Measurements from ENCODE around the gene TMPRSS9.

TMPRSS9 gene

GRCh38 chr19:2427429-2428320 lies 67.6 kb downstream of the TMPRSS9 start, which contains the start of gene TIMM13 (continued):
- TF ChIP-seq KLF17 (tag by site-specific recombination; IDR thresholded peaks at IDR 0.05), result peak; percentile 61; the same call in 1 of the 2 replicates
- TF ChIP-seq ZNF10 (tag by site-specific recombination; IDR thresholded peaks at IDR 0.05), result no peak
- no peak for TF ChIP-seq ZNF426 (tag by site-specific recombination; IDR thresholded peaks at IDR 0.05)
- no peak for TF ChIP-seq SALL2 (tag by site-specific recombination; IDR thresholded peaks at IDR 0.05; ENCODE audit: borderline replicate concordance)
- TF ChIP-seq YY1 (tag by site-specific recombination; IDR thresholded peaks at IDR 0.05), result peak; percentile 78; the same call in 1 of the 2 replicates
- TF ChIP-seq PRDM6 (tag by site-specific recombination; IDR thresholded peaks at IDR 0.05), result no peak
- no peak for TF ChIP-seq ZNF16 (tag by site-specific recombination; IDR thresholded peaks at IDR 0.05; ENCODE audit: low read depth)
- no peak for TF ChIP-seq ZNF184 (tag by site-specific recombination; IDR thresholded peaks at IDR 0.05)
- no peak for TF ChIP-seq ZNF626 (tag by site-specific recombination; IDR thresholded peaks at IDR 0.05)
- no peak for TF ChIP-seq ZBTB48 (tag by site-specific recombination; IDR thresholded peaks at IDR 0.05)
- TF ChIP-seq ZNF658 (tag by site-specific recombination; IDR thresholded peaks at IDR 0.05), result no peak
- TF ChIP-seq ZSCAN16 (tag by site-specific recombination; IDR thresholded peaks at IDR 0.05), result 0 out of 2 replicates have a peak, but pooled peaks have one; percentile 13
- peak; percentile 9; the same call in 1 of the 2 replicates for TF ChIP-seq ZNF623 (tag by site-specific recombination; IDR thresholded peaks at IDR 0.05)
- TF ChIP-seq ZNF404 (tag by site-specific recombination; IDR thresholded peaks at IDR 0.05), result no peak
- no peak for TF ChIP-seq ZNF555 (tag by site-specific recombination; conservative IDR thresholded peaks at IDR 0.05)
- TF ChIP-seq ZNF837 (tag by site-specific recombination; IDR thresholded peaks at IDR 0.05), result no peak
- TF ChIP-seq TCF7L2 (IDR thresholded peaks at IDR 0.05; ENCODE audit: borderline replicate concordance, low read depth, low read length), result no peak
- no peak for TF ChIP-seq ZNF112 (tag by site-specific recombination; IDR thresholded peaks at IDR 0.05)
- peak; percentile 95 for TF ChIP-seq SCRT2 (tag by site-specific recombination; IDR thresholded peaks at IDR 0.05)
- no peak for TF ChIP-seq ZNF561 (tag by site-specific recombination; IDR thresholded peaks at IDR 0.05; ENCODE audit: borderline replicate concordance)
- TF ChIP-seq KLF8 (tag by site-specific recombination; IDR thresholded peaks at IDR 0.05), result peak; percentile 70
- peak; percentile 47; the same call in 1 of the 2 replicates for TF ChIP-seq KLF10 (tag by site-specific recombination; IDR thresholded peaks at IDR 0.05)
- no peak for TF ChIP-seq ZNF596 (tag by site-specific recombination; IDR thresholded peaks at IDR 0.05)
- no peak for TF ChIP-seq PRDM1 (tag by site-specific recombination; IDR thresholded peaks at IDR 0.05)
- TF ChIP-seq ELK4 (IDR thresholded peaks at IDR 0.05; ENCODE audit: borderline replicate concordance, low read depth, low read length), result 0 out of 2 replicates have a peak, but pooled peaks have one; percentile 53
- no peak for TF ChIP-seq PBX3 (CRISPR knock-in tag; IDR thresholded peaks at IDR 0.05)
- no peak for TF ChIP-seq ZNF280C (tag by site-specific recombination; IDR thresholded peaks at IDR 0.05)
- TF ChIP-seq GLI2 (tag by site-specific recombination; IDR thresholded peaks at IDR 0.05; ENCODE audit: borderline replicate concordance, low read depth), result no peak
- TF ChIP-seq ZNF221 (tag by site-specific recombination; IDR thresholded peaks at IDR 0.05; ENCODE audit: borderline replicate concordance), result 0 out of 2 replicates have a peak, but pooled peaks have one; percentile 1
- peak; percentile 85 for TF ChIP-seq ZBTB26 (tag by site-specific recombination; optimal IDR thresholded peaks at IDR 0.05)
- peak; percentile 70 for TF ChIP-seq ZNF843 (tag by site-specific recombination; IDR thresholded peaks at IDR 0.05)
- TF ChIP-seq ZNF514 (tag by site-specific recombination; IDR thresholded peaks at IDR 0.05), result no peak

Measured in HEK293 (cell line).